OCI-LY1 (cell line): ENCODE results near the gene UBE2Z.

ENCODE experiments used
- H2AFZ ChIP-seq: fragments of 200-600 bp; sonication (generic), shearing (Covaris generic); 2 replicates; pipeline ENCODE4 v1.6.0; 2014; ENCODE audit warnings: antibody characterized with exemption, mild to moderate bottlenecking, low read length
- H3F3A ChIP-seq: fragments of 200-600 bp; sonication (generic), shearing (Covaris generic); 2 replicates; pipeline ENCODE4 v1.6.0; 2014; ENCODE audit warnings: mild to moderate bottlenecking, antibody characterized with exemption, low read length, moderate library complexity; ENCODE audit not compliant: insufficient read depth
- H3K27ac ChIP-seq: fragments of 200-600 bp; sonication (generic); 2 replicates; pipeline ENCODE4 v1.5.1; 2014; ENCODE audit warnings: low read length, mixed run types, mild to moderate bottlenecking, low read depth; ENCODE audit not compliant: poor library complexity, severe bottlenecking
- H3K27me3 ChIP-seq: fragments of 200-600 bp; sonication (generic); 2 replicates; pipeline ENCODE4 v1.6.0; 2014; ENCODE audit warnings: antibody characterized with exemption, mild to moderate bottlenecking, low read length, moderate library complexity; ENCODE audit not compliant: insufficient read depth
- H3K36me3 ChIP-seq: fragments of 200-600 bp; sonication (generic); 2 replicates; pipeline ENCODE4 v1.6.1; 2014; ENCODE audit warnings: mild to moderate bottlenecking, antibody characterized with exemption, low read length, moderate library complexity, mixed read lengths; ENCODE audit not compliant: insufficient read depth
- H3K4me1 ChIP-seq: fragments of 200-600 bp; sonication (generic); 2 replicates; pipeline ENCODE4 v1.5.1; 2014; ENCODE audit warnings: mild to moderate bottlenecking, low read length, moderate library complexity; ENCODE audit not compliant: insufficient read depth, severe bottlenecking
- H3K4me2 ChIP-seq: fragments of 200-600 bp; sonication (generic), shearing (Covaris generic); 2 replicates; pipeline ENCODE4 v1.6.1; 2014; ENCODE audit warnings: low read length
- H3K4me3 ChIP-seq: fragments of 200-600 bp; sonication (generic); 2 replicates; pipeline ENCODE4 v1.5.1; 2014; ENCODE audit warnings: low read length, low read depth, mild to moderate bottlenecking, mixed read lengths; ENCODE audit not compliant: poor library complexity, severe bottlenecking
- H3K79me2 ChIP-seq: fragments of 200-600 bp; shearing (Covaris generic); 2 replicates; pipeline ENCODE4 v1.6.1; 2016; ENCODE audit warnings: mixed run types, low read length, mixed read lengths; ENCODE audit not compliant: insufficient read depth
- H3K9ac ChIP-seq: fragments of 200-600 bp; sonication (generic), shearing (Covaris generic); 2 replicates; pipeline ENCODE4 v1.6.1; 2014; ENCODE audit warnings: mild to moderate bottlenecking, low read length, mixed read lengths
- H3K9me2 ChIP-seq: fragments of 200-600 bp; sonication (generic), shearing (Covaris generic); 2 replicates; pipeline ENCODE4 v1.6.1; 2014; ENCODE audit warnings: low read depth, mild to moderate bottlenecking, low read length, mixed read lengths
- H3K9me3 ChIP-seq: fragments of 200-600 bp; shearing (Covaris generic); 2 replicates; pipeline ENCODE4 v1.6.1; 2014; ENCODE audit warnings: low read length, mixed read lengths
- H4K20me1 ChIP-seq: fragments of 200-600 bp; sonication (generic), shearing (Covaris generic); 2 replicates; pipeline ENCODE4 v1.6.0; 2016; ENCODE audit warnings: mild to moderate bottlenecking, low read length; ENCODE audit not compliant: insufficient read depth
- EZH2 ChIP-seq: fragments of 200-600 bp; sonication (generic), shearing (Covaris generic); IDR thresholded peaks from 2 replicates; pipeline ENCODE4 v1.8.0; 2017; ENCODE audit warnings: borderline replicate concordance, mixed run types, mild to moderate bottlenecking, antibody characterized with exemption, low read length, moderate library complexity, mixed read lengths
- TF ChIP-seq, protein P1 (sequence below): fragments of 200-600 bp; sonication (generic), shearing (Covaris generic); IDR thresholded peaks from 2 replicates; pipeline ENCODE4 v1.5.1; 2017; ENCODE audit warnings: mild to moderate bottlenecking, antibody characterized with exemption, low read length, moderate library complexity, mixed read lengths

Gene UBE2Z

GRCh38 chr17:48928876-48929811 is 20.9 kb downstream of the UBE2Z start:
- no peaks in the 10 kb centered on the region for H3K9me2 ChIP-seq
- TF ChIP-seq EZH2, result no peak
- TF ChIP-seq, protein P1, sequence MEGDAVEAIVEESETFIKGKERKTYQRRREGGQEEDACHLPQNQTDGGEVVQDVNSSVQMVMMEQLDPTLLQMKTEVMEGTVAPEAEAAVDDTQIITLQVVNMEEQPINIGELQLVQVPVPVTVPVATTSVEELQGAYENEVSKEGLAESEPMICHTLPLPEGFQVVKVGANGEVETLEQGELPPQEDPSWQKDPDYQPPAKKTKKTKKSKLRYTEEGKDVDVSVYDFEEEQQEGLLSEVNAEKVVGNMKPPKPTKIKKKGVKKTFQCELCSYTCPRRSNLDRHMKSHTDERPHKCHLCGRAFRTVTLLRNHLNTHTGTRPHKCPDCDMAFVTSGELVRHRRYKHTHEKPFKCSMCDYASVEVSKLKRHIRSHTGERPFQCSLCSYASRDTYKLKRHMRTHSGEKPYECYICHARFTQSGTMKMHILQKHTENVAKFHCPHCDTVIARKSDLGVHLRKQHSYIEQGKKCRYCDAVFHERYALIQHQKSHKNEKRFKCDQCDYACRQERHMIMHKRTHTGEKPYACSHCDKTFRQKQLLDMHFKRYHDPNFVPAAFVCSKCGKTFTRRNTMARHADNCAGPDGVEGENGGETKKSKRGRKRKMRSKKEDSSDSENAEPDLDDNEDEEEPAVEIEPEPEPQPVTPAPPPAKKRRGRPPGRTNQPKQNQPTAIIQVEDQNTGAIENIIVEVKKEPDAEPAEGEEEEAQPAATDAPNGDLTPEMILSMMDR, result no peak
- no peak overlapping the region for H2AFZ ChIP-seq
- H3K9me3 ChIP-seq, result no peaks in the 10 kb centered on the region
- no peak overlapping the region for H3K27ac ChIP-seq
- H3K4me2 ChIP-seq, result no peak overlapping the region
- peaks cover 94% of the 10 kb centered on the region for H3K36me3 ChIP-seq
- H3K79me2 ChIP-seq, result no peaks in the 10 kb centered on the region
- H3K27me3 ChIP-seq, result no peaks in the 10 kb centered on the region
- no peaks in the 10 kb centered on the region for H3K4me1 ChIP-seq
- H4K20me1 ChIP-seq, result no peaks in the 10 kb centered on the region
- no peaks in the 10 kb centered on the region for H3F3A ChIP-seq
- H3K9ac ChIP-seq, result no peak overlapping the region
- no peak overlapping the region for H3K4me3 ChIP-seq

DNA sequence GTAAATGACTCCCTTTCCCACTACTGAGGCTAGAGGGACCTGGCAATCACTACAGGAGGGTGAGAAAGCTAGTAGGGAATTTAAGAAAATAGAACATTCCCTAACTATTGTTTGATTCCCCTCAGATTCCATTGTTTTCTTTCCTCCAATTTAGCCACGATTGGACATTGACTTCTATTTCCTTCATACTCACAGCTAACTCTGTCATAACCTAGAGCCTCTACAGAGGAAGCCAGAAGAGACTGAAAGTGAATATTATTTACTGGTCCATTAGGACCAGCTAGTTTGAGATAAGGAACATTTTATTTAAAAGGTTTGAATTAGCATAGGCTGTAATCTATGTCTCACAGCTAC is 21.6 kb downstream of the UBE2Z start:
- H3K9ac ChIP-seq, result no peak overlapping the region
- H3K36me3 ChIP-seq, result peaks cover 94% of the 10 kb centered on the region
- TF ChIP-seq EZH2, result no peak
- TF ChIP-seq, protein P1, result no peak

GRCh38 chr17:48930435-48930873 is 22.2 kb downstream of the UBE2Z start:
- H3K36me3 ChIP-seq, result peaks cover 91% of the 10 kb centered on the region
- H3K9me2 ChIP-seq, result no peaks in the 10 kb centered on the region
- H2AFZ ChIP-seq, result no peak overlapping the region
- no peak overlapping the region for H3K27ac ChIP-seq
- H3K4me1 ChIP-seq, result no peaks in the 10 kb centered on the region
- H3K4me3 ChIP-seq, result no peak overlapping the region
- H3K9me3 ChIP-seq, result no peaks in the 10 kb centered on the region
- no peak for TF ChIP-seq EZH2
- TF ChIP-seq, protein P1, result no peak
- no peaks in the 10 kb centered on the region for H4K20me1 ChIP-seq
- H3K27me3 ChIP-seq, result no peaks in the 10 kb centered on the region
- H3K9ac ChIP-seq, result no peak overlapping the region
- no peak overlapping the region for H3K4me2 ChIP-seq
- no peaks in the 10 kb centered on the region for H3F3A ChIP-seq
- H3K79me2 ChIP-seq, result no peaks in the 10 kb centered on the region

More for the DNA sequence above, 21.6 kb downstream of the UBE2Z start:
- Histone ChIP-seq H2AFZ (no peak overlapping the region), H3K4me2 (no peak overlapping the region), H3K27ac (no peak overlapping the region), H3K27me3 (no peaks in the 10 kb centered on the region), H3K4me1 (no peaks in the 10 kb centered on the region), H3K79me2 (no peaks in the 10 kb centered on the region), H3K9me3 (no peaks in the 10 kb centered on the region), H3K4me3 (no peak overlapping the region), H4K20me1 (no peaks in the 10 kb centered on the region), H3K9me2 (no peaks in the 10 kb centered on the region), H3F3A (no peaks in the 10 kb centered on the region)
